Coronary artery (tissue), 2 donors: ENCODE data around the gene CUZD1.
"Not testable (repeated sequence)": the region's sequence is repeated elsewhere in the genome, so short reads cannot be mapped to it uniquely, and the experiment has no call there.

Source experiments
- DNase-seq: peaks from one replicate; pipeline ENCODE4 v3.0.0-alpha.2; 2017; ENCODE audit warnings: low spot score
- H3K27ac ChIP-seq, 2 donors: fragments of 200-600 bp; sonication (generic); one replicate each; pipeline ENCODE4 v1.5.1; 2016 to 2019
- H3K4me3 ChIP-seq: fragments of 200-600 bp; sonication (generic); 2 replicates; pipeline ENCODE4 v1.5.1; 2016; ENCODE audit warnings: mild to moderate bottlenecking, moderate library complexity
- CTCF ChIP-seq: fragments of 200-600 bp; sonication (generic); IDR thresholded peaks from one replicate; pipeline ENCODE4 v1.5.1; 2019; ENCODE audit warnings: antibody characterized with exemption

The CUZD1 gene

GRCh38 chr10:122863216-122864193 lies 17.8 kb upstream of the CUZD1 start:
- DNase-seq, result no peak
- H3K4me3 ChIP-seq, result no peak overlapping the region
- no peak overlapping the region for H3K27ac ChIP-seq
- TF ChIP-seq CTCF, result no peak

- no peak for TF ChIP-seq CTCF
- no peak for DNase-seq
- Histone ChIP-seq H3K27ac (no peak overlapping the region), H3K4me3 (no peak overlapping the region)
Measured at GRCh38 chr10:122861711-122862161, 16.1 kb upstream of the CUZD1 start.

GRCh38 chr10:122859527-122859926 lies 13.9 kb upstream of the CUZD1 start:
- H3K4me3 ChIP-seq, result no peak overlapping the region
- DNase-seq, result no peak
- no peak for TF ChIP-seq CTCF
- H3K27ac ChIP-seq, result no peak overlapping the region

DNA sequence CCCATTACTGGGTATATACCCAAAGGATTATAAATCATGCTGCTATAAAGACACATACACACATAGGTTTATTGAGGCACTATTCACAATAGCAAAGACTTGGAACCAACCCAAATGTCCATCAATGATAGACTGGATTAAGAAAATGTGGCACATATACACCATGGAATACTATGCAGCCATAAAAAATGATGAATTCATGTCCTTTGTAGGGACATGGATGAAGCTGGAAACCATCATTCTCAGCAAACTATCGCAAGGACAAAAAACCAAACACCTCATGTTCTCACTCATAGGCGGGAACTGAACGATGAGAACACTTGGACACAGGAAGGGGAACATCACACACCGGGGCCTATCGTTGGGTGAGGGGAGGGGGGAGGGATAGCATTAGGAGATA lies 12.4 kb upstream of the CUZD1 start:
- H3K4me3 ChIP-seq, DNase-seq, H3K27ac ChIP-seq: not testable (repeated sequence)

GRCh38 chr10:122856902-122857301 lies 11.2 kb upstream of the CUZD1 start:
- TF ChIP-seq CTCF, result no peak
- Histone ChIP-seq H3K27ac (no peak overlapping the region), H3K4me3 (no peak overlapping the region)
- no peak for DNase-seq

DNA sequence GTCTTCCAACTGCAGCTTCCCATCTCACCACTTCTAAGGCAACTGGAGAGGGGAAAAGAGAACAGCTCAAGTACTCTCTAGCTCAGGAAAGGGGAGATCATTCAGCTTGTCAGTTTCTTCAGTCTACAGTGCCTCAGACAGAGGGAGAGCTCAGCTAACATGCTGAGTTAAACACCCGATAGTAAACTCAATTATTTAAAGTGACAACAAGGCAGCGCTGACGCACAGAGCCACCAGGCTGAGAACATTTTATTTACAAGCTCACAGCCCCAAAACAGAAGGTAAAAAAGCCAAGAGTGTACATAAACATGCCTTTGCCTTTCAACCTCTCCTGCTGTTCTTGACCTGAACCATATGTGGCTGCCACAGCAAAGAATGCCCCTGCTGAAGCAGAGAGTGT lies 10.1 kb upstream of the CUZD1 start:
- Histone ChIP-seq H3K27ac (no peak overlapping the region), H3K4me3 (no peak overlapping the region)
- DNase-seq, result no peak
- no peak for TF ChIP-seq CTCF

GRCh38 chr10:122854648-122855047 lies 9.0 kb upstream of the CUZD1 start:
- TF ChIP-seq CTCF, result no peak
- Histone ChIP-seq H3K27ac (no peak overlapping the region), H3K4me3 (no peak overlapping the region)
- DNase-seq, result no peak
